ENCODE data around the gene GTF2IRD1.
"Not testable (repeated sequence)": the region's sequence is repeated elsewhere in the genome, so short reads cannot be mapped to it uniquely, and the experiment has no call there.

The GTF2IRD1 gene

GRCh38 chr7:74518654-74519053 lies 64.9 kb downstream of the GTF2IRD1 start:
- no peak for FAIRE-seq

DNA sequence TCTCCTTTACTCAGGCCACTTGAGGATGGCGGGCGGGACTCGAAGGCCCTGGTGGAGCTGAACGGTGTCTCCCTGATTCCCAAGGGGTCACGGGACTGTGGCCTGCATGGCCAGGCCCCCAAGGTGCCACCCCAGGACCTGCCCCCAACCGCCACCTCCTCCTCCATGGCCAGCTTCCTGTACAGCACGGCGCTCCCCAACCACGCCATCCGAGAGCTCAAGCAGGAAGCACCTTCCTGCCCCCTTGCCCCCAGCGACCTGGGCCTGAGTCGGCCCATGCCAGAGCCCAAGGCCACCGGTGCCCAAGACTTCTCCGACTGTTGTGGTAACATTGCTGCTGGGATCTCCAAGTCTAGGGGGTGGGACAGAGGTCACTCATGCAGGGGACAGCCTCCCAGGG lies 65.7 kb downstream of the GTF2IRD1 start:
- FAIRE-seq, result no peak

DNA sequence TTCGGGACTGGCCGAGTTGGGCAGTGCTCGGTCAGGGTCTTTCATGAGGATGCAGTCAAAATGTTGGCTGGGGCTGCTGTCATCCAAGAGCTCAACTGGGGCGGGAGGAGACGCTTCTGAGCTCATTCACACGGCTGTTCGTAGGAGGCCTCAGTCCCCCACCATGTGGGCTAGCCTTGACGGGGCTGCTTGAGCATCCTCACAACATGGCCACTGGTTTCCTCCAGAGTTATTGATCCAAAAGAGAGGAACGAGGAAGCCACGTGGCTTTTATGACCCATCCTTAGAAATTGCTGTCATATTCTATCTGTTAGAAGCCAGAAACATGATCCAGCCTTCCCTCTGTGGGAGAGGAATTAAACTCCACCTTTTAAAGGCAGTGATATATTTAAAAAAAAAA lies 68.1 kb downstream of the GTF2IRD1 start:
- no peak for FAIRE-seq

DNA sequence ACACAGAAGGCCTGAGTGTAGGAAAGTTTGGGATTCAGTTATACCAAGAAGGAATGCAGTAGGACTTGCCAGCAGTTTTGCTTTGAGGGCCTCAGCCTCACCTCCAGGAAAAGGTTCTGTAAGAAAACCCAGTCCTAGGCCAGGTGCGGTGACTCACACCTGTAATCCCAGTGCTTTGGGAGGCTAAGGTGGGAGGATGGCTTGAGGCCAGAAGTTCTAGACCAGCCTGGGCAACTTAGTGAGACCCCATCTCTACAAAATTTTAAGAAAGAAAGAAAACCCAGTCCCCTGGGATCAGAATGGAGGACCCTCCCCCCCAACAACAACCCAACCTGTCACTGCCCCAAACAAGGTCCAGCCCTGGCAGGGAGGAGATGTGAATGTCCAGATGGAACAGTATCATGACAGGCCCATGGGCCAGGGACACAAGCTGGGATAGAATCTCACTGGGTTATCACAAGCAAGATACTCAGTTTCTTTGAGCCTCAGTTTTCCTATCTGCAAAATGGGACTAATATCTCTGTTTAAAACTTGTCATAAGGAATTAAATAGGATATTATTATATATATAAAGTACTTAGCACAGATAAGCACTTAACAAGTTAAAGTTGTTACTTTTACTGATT lies 68.7 kb downstream of the GTF2IRD1 start:
- FAIRE-seq, result no peak

GRCh38 chr7:74523015-74523414 lies 69.3 kb downstream of the GTF2IRD1 start:
- no peak for FAIRE-seq

DNA sequence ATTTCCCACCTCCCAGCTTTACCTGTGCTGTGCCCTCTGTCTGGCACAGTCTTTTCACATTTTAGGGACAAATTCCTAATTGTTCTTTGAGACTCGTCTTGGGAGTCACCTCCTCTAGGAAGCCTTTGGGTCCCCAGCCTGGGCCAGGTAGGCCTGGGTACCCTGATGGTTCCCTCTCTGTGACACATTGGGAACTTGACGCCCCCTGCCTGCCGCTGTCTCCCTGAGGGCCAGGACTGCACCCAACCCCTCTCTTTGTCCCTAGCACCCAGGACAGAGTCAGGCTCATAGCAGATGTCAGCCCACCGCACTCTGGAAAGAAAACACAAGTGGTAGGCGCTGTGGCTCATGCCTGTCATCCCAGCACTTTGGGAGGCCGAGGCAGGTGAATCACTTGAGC lies 71.4 kb downstream of the GTF2IRD1 start:
- FAIRE-seq, result no peak

DNA sequence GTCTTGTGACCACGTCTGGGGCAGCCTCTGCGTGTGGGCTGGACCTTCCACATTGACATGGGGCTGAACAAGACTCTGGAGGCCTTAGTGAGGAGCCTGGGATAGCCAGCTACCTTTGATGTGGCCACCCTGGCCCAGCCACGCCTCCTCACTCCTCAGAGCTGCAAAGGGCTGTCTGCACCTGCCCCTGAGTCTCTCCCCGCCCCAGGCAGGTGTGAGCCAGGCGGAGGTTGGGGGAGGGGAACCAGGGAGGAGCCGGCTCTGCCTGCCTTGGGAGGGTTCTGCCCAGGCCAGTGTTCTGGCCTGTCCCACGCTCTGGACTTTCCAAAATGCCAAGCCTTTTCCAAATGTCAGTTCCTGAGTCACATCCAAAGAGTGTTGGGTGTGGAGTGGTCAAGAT lies 72.2 kb downstream of the GTF2IRD1 start:
- no peak for FAIRE-seq

GRCh38 chr7:74526780-74527179 lies 73.1 kb downstream of the GTF2IRD1 start:
- no peak for FAIRE-seq

DNA sequence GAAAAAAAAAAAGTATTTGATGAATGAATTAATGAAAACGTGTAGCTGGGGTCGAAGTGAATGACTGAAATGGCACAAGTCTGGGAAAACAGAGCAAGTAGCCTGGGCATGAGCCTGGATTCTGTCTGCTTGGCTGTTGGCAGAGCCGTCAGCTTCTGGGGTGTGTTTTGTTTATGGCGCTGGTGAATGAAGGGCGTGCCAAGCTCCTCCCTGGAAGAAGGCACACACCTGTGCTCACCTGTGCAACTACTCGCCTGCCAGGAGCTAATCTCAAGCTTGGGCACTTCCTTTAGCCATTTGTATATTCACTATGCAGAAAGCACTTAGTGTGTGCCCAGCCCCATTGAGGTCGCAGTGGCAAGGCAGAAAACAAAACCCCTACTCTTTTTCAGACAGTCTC lies 74.1 kb downstream of the GTF2IRD1 start:
- no peak for FAIRE-seq

- FAIRE-seq, result not testable (repeated sequence)
Observed at GRCh38 chr7:74528773-74529172, 75.1 kb downstream of the GTF2IRD1 start.

GRCh38 chr7:74535951-74536356 lies 82.2 kb downstream of the GTF2IRD1 start:
- no peak for FAIRE-seq

DNA sequence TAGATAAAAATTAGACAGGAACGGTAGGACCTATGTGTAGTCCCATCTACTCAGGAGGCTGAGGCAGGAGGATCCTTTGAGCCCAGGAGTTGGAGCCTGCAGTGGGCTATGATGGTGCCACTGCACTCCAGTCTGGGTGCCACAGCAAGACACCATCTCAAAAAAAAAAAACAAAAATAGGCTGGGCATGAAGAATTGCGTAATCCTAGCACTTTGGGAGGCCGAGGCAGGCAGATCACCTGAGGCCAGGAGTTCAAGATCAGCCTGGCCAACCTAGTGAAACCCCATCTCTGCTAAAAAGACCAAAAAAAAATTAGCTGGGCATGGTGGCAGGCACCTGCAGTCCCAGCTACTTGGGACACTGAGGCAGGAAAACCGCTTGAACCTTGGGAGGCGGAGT lies 88.2 kb downstream of the GTF2IRD1 start:
- not testable (repeated sequence) for FAIRE-seq

DNA sequence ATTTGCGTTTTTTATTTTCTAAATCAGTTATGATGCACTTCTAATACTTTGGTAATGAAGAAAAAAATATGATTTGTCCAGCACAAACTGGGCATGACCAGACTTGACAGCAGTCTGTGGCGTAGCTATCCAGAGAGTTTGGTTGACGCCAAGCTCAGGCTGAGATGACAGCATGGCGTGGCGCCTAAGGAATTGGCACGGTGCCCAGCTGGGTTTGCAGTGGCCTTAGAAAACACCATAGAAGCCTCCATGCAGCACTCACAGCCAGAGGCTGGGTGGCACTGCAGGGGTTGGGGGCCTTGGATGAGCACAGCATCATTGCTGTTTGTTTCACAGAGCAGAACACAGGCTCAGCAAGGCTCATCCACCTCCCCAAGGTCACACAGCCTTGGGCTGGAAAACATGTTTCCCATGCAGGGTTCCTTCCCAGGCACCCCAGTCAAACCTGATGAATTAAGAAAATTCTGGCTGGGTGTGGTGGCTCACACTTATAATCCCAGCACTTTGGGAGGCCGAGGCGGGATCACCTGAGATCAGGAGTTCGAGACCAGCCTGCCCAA lies 88.9 kb downstream of the GTF2IRD1 start:
- FAIRE-seq, result no peak

- FAIRE-seq, result no peak
Observed at GRCh38 chr7:74544706-74545469, 91.2 kb downstream of the GTF2IRD1 start.

- FAIRE-seq, result no peak
Observed at GRCh38 chr7:74545921-74546320, 92.2 kb downstream of the GTF2IRD1 start.

DNA sequence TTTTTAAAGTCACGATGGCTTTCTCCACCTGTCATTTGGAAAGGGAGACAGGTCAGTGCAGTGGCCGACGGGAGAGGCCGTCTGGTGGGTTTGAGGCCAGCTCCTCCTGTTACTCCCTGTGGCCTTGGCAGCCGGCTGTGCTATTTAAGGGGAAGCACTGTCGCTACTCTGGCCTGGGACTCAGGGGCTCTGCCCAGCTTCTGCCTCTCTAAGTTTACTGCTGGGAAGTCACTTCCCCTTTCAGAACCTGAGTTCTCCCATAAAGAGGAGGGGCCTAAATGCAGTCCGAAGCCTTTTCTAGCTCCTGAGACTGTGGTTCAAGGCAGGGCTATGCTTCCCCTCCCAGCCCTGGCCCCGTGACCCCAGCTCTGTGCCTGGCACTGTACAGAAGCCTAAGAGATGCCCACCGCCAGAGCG lies 99.9 kb downstream of the GTF2IRD1 start:
- not testable (repeated sequence) for FAIRE-seq

DNA sequence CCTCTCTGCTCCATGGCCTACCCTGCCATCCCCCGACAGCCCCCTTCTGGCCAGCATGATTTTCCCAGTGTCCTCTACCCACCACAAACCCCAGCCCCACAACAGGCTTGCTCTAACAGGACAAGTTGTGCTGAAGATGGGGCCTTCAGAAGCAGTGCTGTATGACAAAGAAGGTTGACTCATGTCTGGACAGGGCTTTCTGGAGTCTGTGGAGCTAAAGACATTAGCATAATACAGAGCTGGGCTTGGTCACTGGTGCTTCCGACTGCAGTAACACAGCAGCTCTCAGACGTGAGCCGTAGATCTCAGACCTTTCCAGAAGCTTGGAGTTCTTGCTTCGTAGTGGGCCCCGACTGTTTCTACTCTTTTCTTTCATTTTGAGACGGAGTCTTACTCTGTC lies 100.5 kb downstream of the GTF2IRD1 start:
- no peak for FAIRE-seq

DNA sequence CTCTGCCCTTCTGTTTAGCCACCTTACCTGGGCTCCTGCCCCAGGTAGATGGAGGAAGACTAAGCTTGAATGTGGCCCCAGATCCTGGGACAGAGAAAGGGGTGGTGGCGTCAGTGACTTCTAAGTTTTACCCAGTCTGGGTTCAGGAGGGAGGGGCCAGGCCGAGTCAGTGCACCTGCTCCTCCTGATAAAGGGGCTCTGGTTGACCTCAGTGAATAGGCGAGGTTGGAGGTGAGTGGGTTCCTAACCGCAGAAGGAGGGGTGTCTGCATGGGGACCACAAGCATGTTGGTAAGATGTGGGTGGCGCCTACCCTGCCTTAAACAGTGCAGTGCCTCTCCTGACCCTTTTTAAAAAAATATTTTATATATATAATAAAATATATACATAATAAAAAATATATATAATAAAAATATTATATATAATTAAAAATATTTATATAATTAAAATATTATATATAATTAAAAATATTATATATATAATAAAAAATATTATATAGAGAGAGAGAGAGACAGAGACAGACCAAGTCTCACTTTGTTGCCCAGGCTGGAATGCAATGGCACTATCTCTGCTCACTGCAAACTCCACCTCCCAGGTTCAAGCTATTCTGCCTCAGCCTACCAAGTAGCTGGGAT lies 106.5 kb downstream of the GTF2IRD1 start:
- peak; percentile 48 for FAIRE-seq

- no peak for FAIRE-seq
Observed at GRCh38 chr7:74561898-74562613, 108.3 kb downstream of the GTF2IRD1 start.

- FAIRE-seq, result not testable (repeated sequence)
Observed at GRCh38 chr7:74563639-74564038, 109.9 kb downstream of the GTF2IRD1 start.

GRCh38 chr7:74567318-74567668 lies 113.6 kb downstream of the GTF2IRD1 start:
- FAIRE-seq, result no peak

GRCh38 chr7:74568658-74569057 lies 115.0 kb downstream of the GTF2IRD1 start:
- no peak for FAIRE-seq

GRCh38 chr7:74569501-74570075 lies 115.9 kb downstream of the GTF2IRD1 start:
- no peak for FAIRE-seq

Measured in G401.6 (cell line).